ENCODE data around the gene CD9. TPM values are rescaled to one million over a fixed set of nuclear protein-coding genes. Genes with fewer than 3 reads are reported as not detected.

CD9 gene
- total RNA-seq, 4 donors from 2014 or later = 464 to 1,007 (median 773) TPM

DNA sequence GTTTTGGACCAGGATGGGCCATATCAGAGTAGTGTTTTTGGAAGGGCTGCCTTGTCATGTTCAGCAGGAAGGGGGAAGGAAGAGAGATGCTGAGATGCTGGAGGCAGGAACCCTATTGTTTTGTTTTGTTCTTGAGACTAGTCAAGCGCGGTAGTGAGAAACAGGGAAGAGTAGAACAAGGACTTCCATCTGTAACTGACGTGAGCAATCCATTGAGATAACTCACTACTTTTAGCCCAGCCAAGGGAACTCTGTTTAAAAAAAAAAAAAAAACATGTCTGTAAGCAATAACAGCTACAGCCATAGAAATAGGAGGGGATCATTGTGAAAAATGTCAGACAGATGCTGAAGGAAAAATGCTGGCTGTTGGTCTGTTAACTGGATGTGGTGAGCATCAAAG is 34.0 kb downstream of the CD9 start:
- Histone ChIP-seq H3K4me3 (no peak overlapping the region), H3K36me3 (peaks cover 20 to 85% (median 23%) of the 10 kb centered on the region in 3 donors), H3K27me3 (no peaks in the 10 kb centered on the region), H3K27ac (peak overlapping the region; percentile 91 to 98 (median 92)), H3K4me1 (peaks cover 44 to 78% (median 60%) of the 10 kb centered on the region in 3 donors), H3K9me3 (no peaks in the 10 kb centered on the region)
- TF ChIP-seq, protein P1, sequence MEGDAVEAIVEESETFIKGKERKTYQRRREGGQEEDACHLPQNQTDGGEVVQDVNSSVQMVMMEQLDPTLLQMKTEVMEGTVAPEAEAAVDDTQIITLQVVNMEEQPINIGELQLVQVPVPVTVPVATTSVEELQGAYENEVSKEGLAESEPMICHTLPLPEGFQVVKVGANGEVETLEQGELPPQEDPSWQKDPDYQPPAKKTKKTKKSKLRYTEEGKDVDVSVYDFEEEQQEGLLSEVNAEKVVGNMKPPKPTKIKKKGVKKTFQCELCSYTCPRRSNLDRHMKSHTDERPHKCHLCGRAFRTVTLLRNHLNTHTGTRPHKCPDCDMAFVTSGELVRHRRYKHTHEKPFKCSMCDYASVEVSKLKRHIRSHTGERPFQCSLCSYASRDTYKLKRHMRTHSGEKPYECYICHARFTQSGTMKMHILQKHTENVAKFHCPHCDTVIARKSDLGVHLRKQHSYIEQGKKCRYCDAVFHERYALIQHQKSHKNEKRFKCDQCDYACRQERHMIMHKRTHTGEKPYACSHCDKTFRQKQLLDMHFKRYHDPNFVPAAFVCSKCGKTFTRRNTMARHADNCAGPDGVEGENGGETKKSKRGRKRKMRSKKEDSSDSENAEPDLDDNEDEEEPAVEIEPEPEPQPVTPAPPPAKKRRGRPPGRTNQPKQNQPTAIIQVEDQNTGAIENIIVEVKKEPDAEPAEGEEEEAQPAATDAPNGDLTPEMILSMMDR (IDR thresholded peaks at IDR 0.05) = no peak
- no peak for TF ChIP-seq POLR2A (IDR thresholded peaks at IDR 0.05)
- intact Hi-C loops (cut with DNase I) = loop anchor here (5.0 kb wide), 1 partner anchor 43 kb away; no protein-coding TSS in a partner anchor
- 45 to 77% methylated on average over 3 of the region's 3 CpGs for WGBS, 2 donors
- no peak for DNase-seq

DNA sequence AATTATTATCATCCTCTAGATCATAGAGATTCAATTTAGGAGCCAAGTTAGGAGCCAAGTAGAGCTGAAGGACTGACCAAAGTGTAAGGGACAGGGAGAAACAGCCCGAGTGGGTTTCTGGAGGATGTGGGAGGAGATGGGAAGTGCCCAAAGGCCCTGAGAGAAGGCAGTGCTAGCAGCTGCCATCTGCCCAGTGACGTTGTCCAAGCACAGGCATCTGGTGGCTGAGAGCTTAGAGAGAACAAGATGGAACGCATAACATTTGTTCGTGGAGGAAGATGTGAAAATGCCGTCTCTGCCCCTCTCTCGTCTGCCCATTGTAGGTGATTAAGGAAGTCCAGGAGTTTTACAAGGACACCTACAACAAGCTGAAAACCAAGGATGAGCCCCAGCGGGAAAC is 34.7 kb downstream of the CD9 start:
- Histone ChIP-seq H3K4me3 (no peak overlapping the region), H3K27ac (peak overlapping the region; percentile 43 to 98 (median 92)), H3K4me1 (peaks cover 37 to 71% (median 56%) of the 10 kb centered on the region in 3 donors), H3K27me3 (no peaks in the 10 kb centered on the region), H3K9me3 (no peaks in the 10 kb centered on the region), H3K36me3 (peaks cover 20 to 92% (median 28%) of the 10 kb centered on the region in 3 donors)
- no peak for DNase-seq
- 48 to 51% methylated on average over 6 to 7 of the region's 7 CpGs for WGBS, 2 donors
- intact Hi-C loops (cut with DNase I) = loop anchor here (5.0 kb wide), 1 partner anchor 42 kb away; no protein-coding TSS in a partner anchor
- TF ChIP-seq, protein P1 (IDR thresholded peaks at IDR 0.05) = no peak
- no peak for TF ChIP-seq POLR2A (IDR thresholded peaks at IDR 0.05)

DNA sequence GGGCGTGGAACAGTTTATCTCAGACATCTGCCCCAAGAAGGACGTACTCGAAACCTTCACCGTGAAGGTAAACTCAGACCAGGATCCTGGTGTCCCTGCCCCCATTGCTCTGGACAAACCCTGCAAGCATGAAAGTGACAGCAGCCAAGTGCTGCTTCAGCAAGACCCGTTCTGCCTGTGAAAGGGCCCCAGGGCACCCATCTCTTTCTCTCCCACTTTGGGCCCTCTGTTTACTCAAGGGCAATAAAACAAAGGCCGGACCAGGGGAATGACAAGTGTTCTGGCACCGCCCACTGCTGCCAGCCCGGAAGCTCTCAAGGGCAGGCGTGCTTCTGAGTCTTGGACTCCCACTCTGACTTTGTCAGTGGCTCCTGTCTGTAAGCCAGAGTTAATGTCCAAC is 35.3 kb downstream of the CD9 start:
- no peaks in the 10 kb centered on the region for H3K9me3 ChIP-seq
- intact Hi-C loops (cut with DNase I) = no loop called here
- peaks cover 20 to 97% (median 28%) of the 10 kb centered on the region in 3 donors for H3K36me3 ChIP-seq
- H3K27ac ChIP-seq = peak overlapping the region; percentile 43 to 98 (median 70)
- H3K4me3 ChIP-seq = no peak overlapping the region
- H3K27me3 ChIP-seq = no peaks in the 10 kb centered on the region
- H3K4me1 ChIP-seq = peaks cover 31 to 69% (median 50%) of the 10 kb centered on the region in 3 donors
- DNase-seq = no peak
- WGBS, 2 donors = 32 to 37% methylated on average over 6 to 8 of the region's 9 CpGs
- TF ChIP-seq POLR2A (IDR thresholded peaks at IDR 0.05) = no peak
- TF ChIP-seq, protein P1 (IDR thresholded peaks at IDR 0.05) = no peak

DNA sequence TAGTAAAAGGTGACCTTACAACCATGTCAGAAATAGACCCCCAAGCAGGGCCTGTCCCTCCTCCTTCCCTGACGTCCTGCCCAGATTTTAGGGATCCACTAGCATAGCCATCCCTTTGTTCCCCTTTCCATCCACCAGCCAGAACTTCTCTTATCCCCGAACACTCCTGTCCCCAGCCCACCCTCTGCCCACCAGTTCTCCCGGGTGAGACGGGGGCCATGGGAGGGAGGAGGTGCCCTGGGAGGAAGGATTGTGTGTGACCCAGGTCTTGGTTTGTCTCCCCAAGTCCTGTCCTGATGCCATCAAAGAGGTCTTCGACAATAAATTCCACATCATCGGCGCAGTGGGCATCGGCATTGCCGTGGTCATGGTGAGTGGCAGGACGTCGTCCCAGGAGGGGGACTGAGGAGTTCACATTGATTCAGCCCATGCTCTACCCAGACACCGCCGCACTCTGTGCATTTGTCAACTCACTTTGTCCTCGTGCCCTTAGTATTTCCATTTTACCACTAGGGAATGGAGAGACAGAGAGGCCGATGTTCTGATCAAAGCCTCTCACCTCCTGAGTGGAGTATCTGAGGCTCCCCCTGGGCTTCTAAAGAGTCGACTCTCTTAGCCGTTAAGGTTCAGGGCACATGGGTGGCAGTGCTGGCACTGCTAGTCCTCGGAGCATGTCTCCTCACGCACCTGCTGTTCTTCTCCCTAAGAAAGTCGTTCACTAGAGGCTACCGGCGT is 35.9 kb downstream of the CD9 start:
- peaks cover 20 to 97% (median 28%) of the 10 kb centered on the region in 3 donors for H3K36me3 ChIP-seq
- no peak for DNase-seq
- no peak for TF ChIP-seq POLR2A (IDR thresholded peaks at IDR 0.05)
- TF ChIP-seq, protein P1 (IDR thresholded peaks at IDR 0.05) = no peak
- peak overlapping the region; percentile 43 to 98 (median 70) for H3K27ac ChIP-seq
- intact Hi-C loops (cut with DNase I) = no loop called here
- no peaks in the 10 kb centered on the region for H3K9me3 ChIP-seq
- no peak overlapping the region for H3K4me3 ChIP-seq
- WGBS, 2 donors = 70 to 87% methylated on average over 12 of the region's 22 CpGs
- no peaks in the 10 kb centered on the region for H3K27me3 ChIP-seq
- H3K4me1 ChIP-seq = peaks cover 31 to 69% (median 49%) of the 10 kb centered on the region in 3 donors

DNA sequence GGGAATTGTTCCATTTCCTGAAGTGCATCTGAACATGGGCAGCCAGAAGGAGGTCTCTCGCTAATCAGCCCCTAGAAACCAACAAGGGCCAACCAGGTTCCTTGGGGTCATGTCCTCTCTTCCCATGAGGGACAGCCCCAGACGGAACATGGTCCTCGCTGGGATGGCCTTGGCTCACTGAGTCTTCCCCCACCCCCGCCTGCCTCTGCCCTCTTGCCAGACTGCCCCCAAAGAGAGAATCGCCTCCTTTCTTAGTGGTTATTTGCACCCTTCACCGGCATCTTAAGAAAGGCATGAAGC is 36.4 kb downstream of the CD9 start:
- Histone ChIP-seq H3K4me1 (peaks cover 29 to 69% (median 49%) of the 10 kb centered on the region in 3 donors), H3K36me3 (peaks cover 20 to 94% (median 28%) of the 10 kb centered on the region in 3 donors), H3K4me3 (no peak overlapping the region), H3K27me3 (no peaks in the 10 kb centered on the region), H3K9me3 (no peaks in the 10 kb centered on the region), H3K27ac (peak overlapping the region in 2 of 4 donors; percentile 92 to 98)
- no peak for DNase-seq
- intact Hi-C loops (cut with DNase I) = no loop called here
- no peak for TF ChIP-seq POLR2A (IDR thresholded peaks at IDR 0.05)
- TF ChIP-seq, protein P1 (IDR thresholded peaks at IDR 0.05) = no peak
- 84 to 92% methylated on average over 5 of the region's 6 CpGs for WGBS, 2 donors

Data from esophagus squamous epithelium (tissue), 5 donors.